ENCODE measurements around the gene RALGAPA2.

- no peak for TF ChIP-seq CTCF (IDR thresholded peaks at IDR 0.05)
- TF ChIP-seq, protein P1, sequence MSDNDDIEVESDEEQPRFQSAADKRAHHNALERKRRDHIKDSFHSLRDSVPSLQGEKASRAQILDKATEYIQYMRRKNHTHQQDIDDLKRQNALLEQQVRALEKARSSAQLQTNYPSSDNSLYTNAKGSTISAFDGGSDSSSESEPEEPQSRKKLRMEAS (CRISPR knock-in tag; IDR thresholded peaks at IDR 0.05) = no peak
- TF ChIP-seq SMAD4 (CRISPR knock-in tag; IDR thresholded peaks at IDR 0.05) = no peak
- TF ChIP-seq, protein P2, sequence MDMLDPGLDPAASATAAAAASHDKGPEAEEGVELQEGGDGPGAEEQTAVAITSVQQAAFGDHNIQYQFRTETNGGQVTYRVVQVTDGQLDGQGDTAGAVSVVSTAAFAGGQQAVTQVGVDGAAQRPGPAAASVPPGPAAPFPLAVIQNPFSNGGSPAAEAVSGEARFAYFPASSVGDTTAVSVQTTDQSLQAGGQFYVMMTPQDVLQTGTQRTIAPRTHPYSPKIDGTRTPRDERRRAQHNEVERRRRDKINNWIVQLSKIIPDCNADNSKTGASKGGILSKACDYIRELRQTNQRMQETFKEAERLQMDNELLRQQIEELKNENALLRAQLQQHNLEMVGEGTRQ (CRISPR knock-in tag; IDR thresholded peaks at IDR 0.05) = no peak
- TF ChIP-seq NFYB (CRISPR knock-in tag; conservative IDR thresholded peaks at IDR 0.05; ENCODE audit: low read depth) = no peak
- no peak for TF ChIP-seq TP53 (CRISPR knock-in tag; IDR thresholded peaks at IDR 0.05)
- TF ChIP-seq, protein P3, sequence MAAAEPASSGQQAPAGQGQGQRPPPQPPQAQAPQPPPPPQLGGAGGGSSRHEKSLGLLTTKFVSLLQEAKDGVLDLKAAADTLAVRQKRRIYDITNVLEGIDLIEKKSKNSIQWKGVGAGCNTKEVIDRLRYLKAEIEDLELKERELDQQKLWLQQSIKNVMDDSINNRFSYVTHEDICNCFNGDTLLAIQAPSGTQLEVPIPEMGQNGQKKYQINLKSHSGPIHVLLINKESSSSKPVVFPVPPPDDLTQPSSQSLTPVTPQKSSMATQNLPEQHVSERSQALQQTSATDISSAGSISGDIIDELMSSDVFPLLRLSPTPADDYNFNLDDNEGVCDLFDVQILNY (CRISPR knock-in tag; IDR thresholded peaks at IDR 0.05) = no peak
- TF ChIP-seq SP1 (CRISPR knock-in tag; conservative IDR thresholded peaks at IDR 0.05) = no peak
Measured at GRCh38 chr20:20547221-20547875, 165.1 kb downstream of the RALGAPA2 start.
